ENCODE results near the gene KCNK16. TPM values are rescaled to one million over a fixed set of nuclear protein-coding genes. Genes with fewer than 3 reads are reported as not detected.

The KCNK16 gene
- total RNA-seq (2021; ENCODE audit: unreplicated experiment) (not detected), Bru-seq, nascent RNA (not detected), BruChase-seq, experiment 1, labeled RNA remaining after a 2-hour chase (not detected), BruChase-seq, experiment 2, labeled RNA remaining after a 6-hour chase (not detected)
- not detected for polyA plus RNA-seq (2012; ENCODE audit: insufficient read length)
- long read RNA-seq: 0 reads

GRCh38 chr6:39322306-39322850 is at the start of gene KCNK16:
Gene KCNK16, minus strand, starts transcription at chr6:39322702. Its CDS starts 162 bp downstream, at chr6:39322540.
- in situ Hi-C loops (cut with HindIII; ENCODE audit: low pct_unique_long_range_greater_than_20kb, low sequenced_read_pairs): no loop called here
- DNase-seq (ENCODE audit: low read depth, low spot score) (no peak), ATAC-seq (peak; percentile 31; the same call in 1 of the 2 replicates)
- Histone ChIP-seq H3K27me3 (ENCODE audit: control insufficient read depth, insufficient read depth, low read length) (peaks cover 4% of the 10 kb centered on the region; the same call in 1 of the 2 replicates), H3K36me3 (ENCODE audit: control insufficient read depth, insufficient read depth, low read length) (no peaks in the 10 kb centered on the region), H3K4me1 (ENCODE audit: control insufficient read depth, insufficient read depth, low read length) (no peaks in the 10 kb centered on the region), H3K4me3 (ENCODE audit: low read depth in 2 of 2, low read length in 2 of 2) (no peak within 1 kb of the TSS), H3K9me3 (ENCODE audit: control insufficient read depth, insufficient read depth, low read depth, low read length) (no peaks in the 10 kb centered on the region), H3K27ac (ENCODE audit: low read length) (no peak within 1 kb of the TSS)
- no peak for TF ChIP-seq TCF7L2 (IDR thresholded peaks at IDR 0.05; ENCODE audit: low read depth, low read length)
- no peak for TF ChIP-seq REST (IDR thresholded peaks at IDR 0.05; ENCODE audit: insufficient read depth in 1 of 2, low read depth in 2 of 2, low read length in 1 of 2)
- TF ChIP-seq SIN3A (IDR thresholded peaks at IDR 0.05; ENCODE audit: borderline replicate concordance, insufficient read depth, low read depth, low read length): no peak
- TF ChIP-seq CTCF (IDR thresholded peaks at IDR 0.05): no peak
- TF ChIP-seq POLR2AphosphoS5 (IDR thresholded peaks at IDR 0.05; ENCODE audit: low read depth, low read length): no peak
- BruUV-seq (replicated peaks): no TSS peak
- ChIA-PET POLR2A (no interaction called here), CTCF (no interaction called here)
- intact Hi-C loops (cut with micrococcal nuclease; ENCODE audit: unreplicated experiment): no loop called here

GRCh38 chr6:39370390-39370789 is 47.9 kb upstream of the KCNK16 start:
- DNase-seq (ENCODE audit: low read depth, low spot score): no peak
- Histone ChIP-seq H3K27me3 (ENCODE audit: control insufficient read depth, insufficient read depth, low read length) (no peaks in the 10 kb centered on the region), H3K4me3 (ENCODE audit: low read depth in 2 of 2, low read length in 2 of 2) (no peak overlapping the region), H3K9me3 (ENCODE audit: control insufficient read depth, insufficient read depth, low read depth, low read length) (no peaks in the 10 kb centered on the region), H3K27ac (ENCODE audit: low read length) (no peak overlapping the region), H3K36me3 (ENCODE audit: control insufficient read depth, insufficient read depth, low read length) (no peaks in the 10 kb centered on the region), H3K4me1 (ENCODE audit: control insufficient read depth, insufficient read depth, low read length) (no peaks in the 10 kb centered on the region)
- BruUV-seq (replicated peaks): no TSS peak
- in situ Hi-C loops (cut with HindIII; ENCODE audit: low pct_unique_long_range_greater_than_20kb, low sequenced_read_pairs): no loop called here
- TF ChIP-seq TCF7L2 (IDR thresholded peaks at IDR 0.05; ENCODE audit: low read depth, low read length): no peak
- no peak for TF ChIP-seq POLR2AphosphoS5 (IDR thresholded peaks at IDR 0.05; ENCODE audit: low read depth, low read length)
- no peak for TF ChIP-seq CTCF (IDR thresholded peaks at IDR 0.05)
- TF ChIP-seq SIN3A (IDR thresholded peaks at IDR 0.05; ENCODE audit: borderline replicate concordance, insufficient read depth, low read depth, low read length): no peak
- TF ChIP-seq REST (IDR thresholded peaks at IDR 0.05; ENCODE audit: insufficient read depth in 1 of 2, low read depth in 2 of 2, low read length in 1 of 2): no peak
- CTCF ChIA-PET: no interaction called here
- no peak for ATAC-seq
- POLR2A ChIA-PET: no interaction called here
- intact Hi-C loops (cut with micrococcal nuclease; ENCODE audit: unreplicated experiment): loop anchor here (10.0 kb wide), 1 partner anchor 934 kb away; no protein-coding TSS in a partner anchor
